ENCODE data around the gene ABLIM1. TPM values are rescaled to one million over a fixed set of nuclear protein-coding genes. Genes with fewer than 3 reads are reported as not detected.
A peak's percentile ranks its signal among the peaks of the same experiment; 100 is the strongest.

ABLIM1 gene
- total RNA-seq, 1 donor from 2014 or later: 87.7 TPM

DNA sequence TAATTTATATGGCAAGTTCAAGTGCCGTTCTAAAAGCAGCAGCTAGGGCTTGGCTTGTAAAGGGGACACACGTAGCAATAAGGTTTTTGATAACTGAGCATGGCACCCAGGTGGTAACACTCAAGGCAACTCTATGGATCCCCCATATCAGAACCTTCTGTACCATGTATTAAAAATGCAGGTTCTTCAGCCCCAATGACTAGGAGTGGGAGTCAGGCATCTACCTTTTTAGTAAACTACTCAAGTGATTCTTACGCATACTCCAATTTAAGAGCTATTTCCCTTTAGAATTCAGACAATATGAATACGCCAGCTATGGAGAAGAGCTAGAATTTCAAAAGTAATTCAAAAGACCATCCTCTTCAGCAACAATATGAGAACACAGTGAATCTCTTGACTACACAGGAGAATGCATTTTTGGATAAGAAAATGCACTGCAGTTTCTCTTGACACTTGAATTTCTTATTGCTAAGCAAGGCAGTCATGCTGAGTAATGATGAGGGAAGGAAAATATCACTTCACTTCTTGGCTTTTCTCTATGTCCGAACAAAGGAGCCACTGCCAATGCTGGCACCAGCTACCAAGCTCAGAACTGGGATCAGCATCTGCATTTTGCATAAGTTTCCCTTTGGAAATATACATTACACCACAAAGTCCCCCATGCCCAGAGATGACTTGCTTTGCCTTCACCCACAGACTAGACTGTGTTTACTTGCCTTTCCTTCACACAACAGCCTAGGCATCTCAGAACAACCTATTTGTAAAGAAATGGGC, 53.5 kb downstream of the ABLIM1 start:
- intact Hi-C loops (cut with DNase I): no loop called here
- H3K27me3 ChIP-seq: no peaks in the 10 kb centered on the region
- no peak for TF ChIP-seq CTCF (IDR thresholded peaks at IDR 0.05)
- no peaks in the 10 kb centered on the region for H3K36me3 ChIP-seq
- peak overlapping the region in 1 of 2 donors; percentile 48 for H3K27ac ChIP-seq
- no peak for DNase-seq (ENCODE audit: low spot score in 2 of 2)
- no peak overlapping the region for H3K4me3 ChIP-seq
- peaks cover 0 to 2% of the 10 kb centered on the region in 2 donors for H3K4me1 ChIP-seq
- no peaks in the 10 kb centered on the region for H3K9me3 ChIP-seq

DNA sequence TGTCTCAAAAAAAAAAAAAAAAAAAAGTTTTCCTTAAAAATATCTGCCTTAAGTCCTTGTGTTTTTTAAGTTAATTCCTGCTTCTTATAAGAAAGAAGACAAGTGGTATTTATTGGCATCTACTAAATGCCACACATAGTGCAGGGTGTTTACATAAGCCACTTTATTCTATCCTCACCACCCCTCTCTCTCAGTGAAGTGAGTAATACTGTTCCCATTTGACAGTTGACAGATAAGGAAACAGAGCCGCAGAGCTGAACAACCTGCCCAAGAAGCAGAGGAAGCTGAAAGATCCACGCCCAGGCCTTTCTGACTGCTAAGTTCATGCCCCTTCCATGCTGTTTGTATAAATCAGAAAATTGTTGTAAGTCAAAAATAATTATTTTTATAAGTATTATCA, 54.1 kb downstream of the ABLIM1 start:
- H3K27me3 ChIP-seq: no peaks in the 10 kb centered on the region
- no peak for DNase-seq (ENCODE audit: low spot score in 2 of 2)
- H3K27ac ChIP-seq: peak overlapping the region in 1 of 2 donors; percentile 48
- H3K4me3 ChIP-seq: no peak overlapping the region
- no peaks in the 10 kb centered on the region for H3K36me3 ChIP-seq
- H3K4me1 ChIP-seq: peaks cover 0 to 2% of the 10 kb centered on the region in 2 donors
- no peaks in the 10 kb centered on the region for H3K9me3 ChIP-seq
- intact Hi-C loops (cut with DNase I): no loop called here
- no peak for TF ChIP-seq CTCF (IDR thresholded peaks at IDR 0.05)

DNA sequence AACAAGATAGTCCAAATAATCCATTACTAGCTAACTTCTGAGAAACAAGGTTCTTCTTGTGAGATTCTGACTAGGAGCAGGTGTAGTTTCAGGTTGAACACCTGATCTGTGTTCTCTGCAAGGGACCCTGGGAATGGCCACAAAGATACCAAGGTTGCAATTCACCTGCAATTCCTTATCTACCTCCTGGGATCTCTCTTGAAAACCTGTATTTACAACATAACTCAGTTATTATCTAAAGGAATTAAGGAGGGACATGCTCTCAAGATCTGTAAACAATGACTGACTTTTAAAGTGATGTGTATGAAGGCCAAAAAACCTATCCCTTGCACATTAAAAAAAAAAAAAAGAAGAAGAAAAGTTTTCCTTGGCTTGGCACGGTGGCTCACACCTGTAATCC, 54.8 kb downstream of the ABLIM1 start:
- Histone ChIP-seq H3K27ac (no peak overlapping the region), H3K4me1 (peaks cover 0 to 2% of the 10 kb centered on the region in 2 donors), H3K4me3 (no peak overlapping the region), H3K36me3 (no peaks in the 10 kb centered on the region), H3K9me3 (no peaks in the 10 kb centered on the region), H3K27me3 (no peaks in the 10 kb centered on the region)
- TF ChIP-seq CTCF (IDR thresholded peaks at IDR 0.05): no peak
- DNase-seq (ENCODE audit: low spot score in 2 of 2): no peak
- intact Hi-C loops (cut with DNase I): no loop called here

DNA sequence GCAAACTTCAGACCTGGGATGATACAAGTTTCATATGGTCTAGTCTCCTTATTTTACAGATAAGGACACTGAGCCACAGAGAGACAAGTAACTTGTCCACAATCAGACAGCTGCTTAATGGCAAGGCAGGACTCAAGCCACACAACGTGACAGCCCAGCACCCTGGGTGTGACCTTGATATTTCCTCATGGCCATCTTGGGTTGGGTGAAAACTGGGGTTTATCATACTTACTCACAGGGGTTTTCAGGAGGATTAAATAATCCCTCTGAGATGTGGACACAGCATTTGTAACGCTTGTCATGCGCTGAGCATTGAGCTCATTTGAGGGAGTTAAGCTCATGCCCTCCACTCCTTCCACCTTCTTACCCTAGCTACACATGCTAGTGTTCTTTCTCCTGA, 58.0 kb downstream of the ABLIM1 start:
- DNase-seq (ENCODE audit: low spot score in 2 of 2): no peak
- TF ChIP-seq CTCF (IDR thresholded peaks at IDR 0.05): no peak
- Histone ChIP-seq H3K36me3 (no peaks in the 10 kb centered on the region), H3K27ac (no peak overlapping the region), H3K4me3 (no peak overlapping the region), H3K9me3 (no peaks in the 10 kb centered on the region), H3K27me3 (no peaks in the 10 kb centered on the region), H3K4me1 (peaks cover 0 to 2% of the 10 kb centered on the region in 2 donors)
- intact Hi-C loops (cut with DNase I): no loop called here

- H3K36me3 ChIP-seq: no peaks in the 10 kb centered on the region
- no peaks in the 10 kb centered on the region for H3K9me3 ChIP-seq
- no peaks in the 10 kb centered on the region for H3K4me1 ChIP-seq
- no peak for TF ChIP-seq CTCF (IDR thresholded peaks at IDR 0.05)
- H3K27ac ChIP-seq: no peak overlapping the region
- no peak for DNase-seq (ENCODE audit: low spot score in 2 of 2)
- intact Hi-C loops (cut with DNase I): no loop called here
- no peaks in the 10 kb centered on the region for H3K27me3 ChIP-seq
- H3K4me3 ChIP-seq: no peak overlapping the region
These were observed 61.3 kb downstream of the ABLIM1 start for GRCh38 chr10:114596793-114597192.

Measured in ascending aorta (tissue), 2 donors.